ENCODE results near the gene ATP6V1E1. TPM values are rescaled to one million over a fixed set of nuclear protein-coding genes. Genes with fewer than 3 reads are reported as not detected.
A peak's percentile ranks its signal among the peaks of the same experiment; 100 is the strongest.

The ATP6V1E1 gene
- total and polyA plus RNA-seq, 11 donors, result 126 to 333 (median 222) TPM

DNA sequence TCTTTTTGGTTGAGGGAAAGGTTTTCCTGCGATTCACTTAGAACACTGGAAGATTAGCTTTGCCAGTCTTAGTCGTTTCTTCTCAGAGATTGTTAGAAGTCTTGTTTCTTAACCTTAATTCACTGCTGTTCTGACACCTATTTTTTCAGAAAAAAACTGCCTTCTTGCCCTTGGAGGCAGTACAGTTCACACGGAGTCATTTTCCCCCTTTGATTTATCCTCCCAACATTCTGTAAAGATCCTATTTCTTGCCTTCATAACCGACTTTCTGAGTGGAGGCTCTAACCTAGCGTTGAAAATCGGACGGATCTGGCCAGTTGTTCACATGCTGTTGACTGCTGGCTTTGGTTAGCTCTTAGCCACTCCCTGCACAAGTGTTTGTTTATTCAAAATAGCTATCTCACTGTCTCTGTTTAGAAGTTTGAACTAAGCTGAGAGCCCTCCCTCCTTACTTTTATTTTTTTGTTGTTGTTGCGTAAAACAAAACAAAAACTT, 10.7 kb upstream of the ATP6V1E1 start:
- intact Hi-C loops (cut with DNase I), result loop anchor here in 5 of 10 donors (2.0 to 10.0 kb wide), 5 partner anchors 67 to 76 kb away; partner anchors contain the start of gene SLC25A18 (in 2 of the 5)
- WGBS, 4 donors, result 5 to 11% (median 7%) methylated on average over 8 of the region's 8 CpGs

DNA sequence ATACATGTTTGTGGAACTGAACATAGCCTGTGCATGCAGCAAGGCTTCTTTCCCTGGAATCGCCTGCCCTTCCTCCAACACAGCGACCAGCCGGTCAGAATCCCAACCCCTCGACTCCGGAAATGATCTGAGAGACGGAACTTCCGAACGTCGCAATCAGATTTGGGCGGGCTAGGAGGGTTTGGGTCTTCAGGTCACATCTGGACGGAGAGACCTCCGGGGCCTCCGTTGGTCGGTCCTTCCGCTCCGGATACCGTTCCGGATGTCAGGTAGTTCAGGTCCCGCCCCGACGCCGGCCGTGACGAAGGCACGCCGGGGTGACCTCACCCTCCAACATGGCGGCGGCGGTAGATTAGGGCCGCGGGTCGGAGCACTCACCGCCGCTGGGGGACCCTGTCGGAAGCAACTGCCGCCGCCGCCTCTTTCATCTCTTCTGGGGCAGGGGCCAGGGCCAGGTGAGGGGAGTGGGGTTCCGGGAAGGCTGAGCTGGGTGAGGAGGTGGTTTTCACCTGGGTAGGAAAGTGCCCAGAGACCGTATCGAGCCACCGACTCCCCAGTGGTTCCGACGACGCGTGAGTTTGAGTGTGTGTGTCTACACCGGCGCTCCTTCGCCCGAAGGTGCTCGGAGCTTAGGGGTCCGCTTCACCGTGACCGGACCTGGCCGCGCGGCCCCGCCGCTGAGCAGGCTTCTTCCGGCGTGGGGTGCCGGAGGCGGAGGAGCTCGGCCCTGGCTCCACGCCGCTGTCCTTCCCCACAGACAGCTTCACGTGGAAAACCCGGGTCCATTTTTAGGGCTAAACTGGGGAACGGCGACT, 10.1 kb upstream of the ATP6V1E1 start, which contains the start of gene BCL2L13:
Gene BCL2L13, plus strand, starts transcription at position 326 of the 815 bp plus-strand sequence. CDS start 16,955 bp downstream, outside the sequence.
- Histone ChIP-seq H3K9me3 (peaks cover 0 to 5% (median 0%) of the 10 kb centered on the region in 12 donors), H3K4me1 (peaks cover 0 to 26% (median 15%) of the 10 kb centered on the region in 12 donors), H3K27me3 (no peaks in the 10 kb centered on the region), H3K27ac (peak within 1 kb of the TSS; percentile 96 to 99 (median 98)), H3K4me3 (peak within 1 kb of the TSS; percentile 66 to 97 (median 84)), H3K36me3 (peaks cover 0 to 7% (median 0%) of the 10 kb centered on the region in 9 donors)
- ATAC-seq (peak; percentile 95 to 98 (median 98)), DNase-seq (peak; percentile 92 to 96 (median 95))
- intact Hi-C loops (cut with DNase I), result loop anchor here in 5 of 10 donors (1.0 to 10.0 kb wide), 6 partner anchors 10 to 76 kb away; partner anchors contain the start of genes SLC25A18 (in 2 of the 5) and ATP6V1E1 (in 1 of the 5)
- TF ChIP-seq POLR2A (IDR thresholded peaks at IDR 0.05), result peak; percentile 93 to 95
- TF ChIP-seq, protein P1, sequence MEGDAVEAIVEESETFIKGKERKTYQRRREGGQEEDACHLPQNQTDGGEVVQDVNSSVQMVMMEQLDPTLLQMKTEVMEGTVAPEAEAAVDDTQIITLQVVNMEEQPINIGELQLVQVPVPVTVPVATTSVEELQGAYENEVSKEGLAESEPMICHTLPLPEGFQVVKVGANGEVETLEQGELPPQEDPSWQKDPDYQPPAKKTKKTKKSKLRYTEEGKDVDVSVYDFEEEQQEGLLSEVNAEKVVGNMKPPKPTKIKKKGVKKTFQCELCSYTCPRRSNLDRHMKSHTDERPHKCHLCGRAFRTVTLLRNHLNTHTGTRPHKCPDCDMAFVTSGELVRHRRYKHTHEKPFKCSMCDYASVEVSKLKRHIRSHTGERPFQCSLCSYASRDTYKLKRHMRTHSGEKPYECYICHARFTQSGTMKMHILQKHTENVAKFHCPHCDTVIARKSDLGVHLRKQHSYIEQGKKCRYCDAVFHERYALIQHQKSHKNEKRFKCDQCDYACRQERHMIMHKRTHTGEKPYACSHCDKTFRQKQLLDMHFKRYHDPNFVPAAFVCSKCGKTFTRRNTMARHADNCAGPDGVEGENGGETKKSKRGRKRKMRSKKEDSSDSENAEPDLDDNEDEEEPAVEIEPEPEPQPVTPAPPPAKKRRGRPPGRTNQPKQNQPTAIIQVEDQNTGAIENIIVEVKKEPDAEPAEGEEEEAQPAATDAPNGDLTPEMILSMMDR (IDR thresholded peaks at IDR 0.05), result peak in 3 of 12 donors; percentile 4 to 19 (median 10)
- 0 to 1% (median 0%) methylated on average over 23 to 70 of the region's 70 CpGs for WGBS, 4 donors

More for the DNA sequence above, 10.7 kb upstream of the ATP6V1E1 start:
- peaks cover 0 to 5% (median 0%) of the 10 kb centered on the region in 12 donors for H3K9me3 ChIP-seq
- no peak for DNase-seq
- H3K36me3 ChIP-seq, result peaks cover 0 to 9% (median 0%) of the 10 kb centered on the region in 9 donors
- peaks cover 0 to 26% (median 15%) of the 10 kb centered on the region in 12 donors for H3K4me1 ChIP-seq
- H3K4me3 ChIP-seq, result peak overlapping the region; percentile 66 to 97 (median 84)
- no peak for TF ChIP-seq POLR2A (IDR thresholded peaks at IDR 0.05)
- TF ChIP-seq, protein P1 (IDR thresholded peaks at IDR 0.05), result no peak
- peak in 2 of 4 donors; percentile 46 to 59 for ATAC-seq
- peak overlapping the region; percentile 96 to 99 (median 98) for H3K27ac ChIP-seq
- H3K27me3 ChIP-seq, result no peaks in the 10 kb centered on the region

DNA sequence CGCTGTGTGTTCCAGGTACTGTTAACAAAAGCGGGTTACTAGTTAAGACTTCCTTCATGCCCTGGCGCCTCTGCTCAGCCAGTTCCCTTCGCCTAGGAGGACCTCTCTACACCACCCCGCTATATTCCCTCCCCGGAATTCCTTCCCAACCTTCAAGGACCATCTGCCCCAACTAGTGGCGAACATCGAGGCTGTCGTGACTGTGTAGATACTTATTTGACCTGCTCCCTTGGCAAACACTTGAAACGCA, 9.6 kb upstream of the ATP6V1E1 start:
- ATAC-seq, result peak; percentile 49 to 71 (median 56)
- peaks cover 0 to 26% (median 15%) of the 10 kb centered on the region in 12 donors for H3K4me1 ChIP-seq
- TF ChIP-seq POLR2A (IDR thresholded peaks at IDR 0.05), result no peak
- TF ChIP-seq, protein P1 (IDR thresholded peaks at IDR 0.05), result peak in 1 of 12 donors; percentile 6
- DNase-seq, result no peak
- intact Hi-C loops (cut with DNase I), result loop anchor here in 5 of 10 donors (1.0 to 10.0 kb wide), 6 partner anchors 10 to 75 kb away; partner anchors contain the start of genes SLC25A18 (in 2 of the 5) and ATP6V1E1 (in 1 of the 5)
- peaks cover 0 to 5% (median 0%) of the 10 kb centered on the region in 12 donors for H3K9me3 ChIP-seq
- H3K4me3 ChIP-seq, result peak overlapping the region; percentile 66 to 97 (median 84)
- WGBS, 4 donors, result 0 to 1% (median 0%) methylated on average over 10 of the region's 10 CpGs
- no peaks in the 10 kb centered on the region for H3K27me3 ChIP-seq
- peak overlapping the region; percentile 96 to 99 (median 98) for H3K27ac ChIP-seq
- H3K36me3 ChIP-seq, result peaks cover 0 to 7% (median 0%) of the 10 kb centered on the region in 9 donors

All from heart left ventricle (tissue), 16 donors.